22Rv1 (cell line): ENCODE data around the gene DNAJC9.

ENCODE experiments used
- H3K27ac ChIP-seq: fragments of 450-650 bp; 2 replicates; pipeline ENCODE4 v1.5.1; 2017
- ZFX ChIP-seq: fragments of 450-650 bp; IDR thresholded peaks from 2 replicates; pipeline ENCODE4 v1.6.1; 2017; ENCODE audit warnings: antibody characterized with exemption, borderline replicate concordance
- TF ChIP-seq, protein P1 (sequence below): fragments of 450-650 bp; IDR thresholded peaks from 2 replicates; pipeline ENCODE4 v1.5.1; 2017; ENCODE audit warnings: mild to moderate bottlenecking

DNAJC9 gene

DNA sequence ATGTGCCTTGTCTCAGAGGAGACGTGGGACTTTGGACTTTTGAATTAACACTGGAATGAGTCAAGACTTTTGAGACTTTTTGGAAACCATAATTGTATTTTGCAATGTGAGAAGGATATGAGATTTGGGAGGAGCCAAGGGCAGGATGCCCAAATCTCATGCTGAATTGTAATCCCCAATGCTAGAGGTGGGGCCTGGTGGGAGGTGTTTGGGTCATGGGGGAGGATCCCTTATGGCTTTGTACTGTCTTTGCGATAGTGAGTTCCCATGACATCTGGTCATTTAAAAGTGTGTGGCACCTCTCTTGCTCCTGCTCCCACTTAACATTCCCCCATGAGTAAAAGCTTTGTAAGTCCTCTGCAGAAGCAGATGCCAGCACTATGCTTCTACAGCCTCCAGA is 39.2 kb downstream of the DNAJC9 start:
- peak overlapping the region; percentile 64 for H3K27ac ChIP-seq
- TF ChIP-seq ZFX: no peak
- TF ChIP-seq, protein P1, sequence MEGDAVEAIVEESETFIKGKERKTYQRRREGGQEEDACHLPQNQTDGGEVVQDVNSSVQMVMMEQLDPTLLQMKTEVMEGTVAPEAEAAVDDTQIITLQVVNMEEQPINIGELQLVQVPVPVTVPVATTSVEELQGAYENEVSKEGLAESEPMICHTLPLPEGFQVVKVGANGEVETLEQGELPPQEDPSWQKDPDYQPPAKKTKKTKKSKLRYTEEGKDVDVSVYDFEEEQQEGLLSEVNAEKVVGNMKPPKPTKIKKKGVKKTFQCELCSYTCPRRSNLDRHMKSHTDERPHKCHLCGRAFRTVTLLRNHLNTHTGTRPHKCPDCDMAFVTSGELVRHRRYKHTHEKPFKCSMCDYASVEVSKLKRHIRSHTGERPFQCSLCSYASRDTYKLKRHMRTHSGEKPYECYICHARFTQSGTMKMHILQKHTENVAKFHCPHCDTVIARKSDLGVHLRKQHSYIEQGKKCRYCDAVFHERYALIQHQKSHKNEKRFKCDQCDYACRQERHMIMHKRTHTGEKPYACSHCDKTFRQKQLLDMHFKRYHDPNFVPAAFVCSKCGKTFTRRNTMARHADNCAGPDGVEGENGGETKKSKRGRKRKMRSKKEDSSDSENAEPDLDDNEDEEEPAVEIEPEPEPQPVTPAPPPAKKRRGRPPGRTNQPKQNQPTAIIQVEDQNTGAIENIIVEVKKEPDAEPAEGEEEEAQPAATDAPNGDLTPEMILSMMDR: no peak

DNA sequence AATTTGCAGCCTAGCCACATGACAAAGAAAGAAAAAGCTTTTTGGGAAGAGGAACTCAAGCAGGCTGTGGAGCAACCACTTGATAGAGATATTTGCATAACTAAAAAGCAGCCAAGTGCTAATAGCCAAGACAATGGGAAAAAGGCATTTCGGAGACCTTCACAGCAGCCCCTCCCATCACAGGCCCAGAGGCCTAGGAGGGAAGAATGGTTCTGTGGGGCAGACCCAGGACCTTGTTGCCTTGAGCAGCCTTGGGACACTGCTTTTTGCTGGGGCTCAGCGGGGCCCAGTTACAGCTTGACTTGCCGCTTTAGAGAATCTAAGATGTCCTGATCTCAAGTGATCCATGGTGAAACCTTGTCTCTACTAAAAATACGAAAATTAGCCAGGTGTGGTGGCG is 40.7 kb downstream of the DNAJC9 start:
- H3K27ac ChIP-seq: no peak overlapping the region
- TF ChIP-seq ZFX: no peak
- TF ChIP-seq, protein P1: no peak

DNA sequence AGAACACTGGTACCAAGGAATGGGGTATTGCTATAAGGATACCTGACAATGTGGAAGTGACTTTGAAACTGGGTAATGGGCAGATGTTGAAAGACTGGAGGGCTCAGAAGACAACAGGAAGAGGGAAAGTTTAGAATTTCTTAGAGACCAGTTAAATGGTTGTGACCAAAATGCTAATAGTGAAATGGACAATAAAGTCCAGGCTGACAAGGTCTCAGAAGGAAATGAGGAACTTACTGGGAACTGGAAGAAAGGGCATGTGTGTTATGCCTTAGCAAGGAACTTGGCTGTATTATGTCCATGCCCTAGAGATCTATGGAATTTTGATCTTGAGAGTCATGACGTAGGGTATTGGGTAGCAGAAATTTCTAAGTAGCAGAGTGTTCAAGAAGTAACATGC is 41.2 kb downstream of the DNAJC9 start:
- H3K27ac ChIP-seq: no peak overlapping the region
- TF ChIP-seq, protein P1: no peak
- TF ChIP-seq ZFX: no peak

DNA sequence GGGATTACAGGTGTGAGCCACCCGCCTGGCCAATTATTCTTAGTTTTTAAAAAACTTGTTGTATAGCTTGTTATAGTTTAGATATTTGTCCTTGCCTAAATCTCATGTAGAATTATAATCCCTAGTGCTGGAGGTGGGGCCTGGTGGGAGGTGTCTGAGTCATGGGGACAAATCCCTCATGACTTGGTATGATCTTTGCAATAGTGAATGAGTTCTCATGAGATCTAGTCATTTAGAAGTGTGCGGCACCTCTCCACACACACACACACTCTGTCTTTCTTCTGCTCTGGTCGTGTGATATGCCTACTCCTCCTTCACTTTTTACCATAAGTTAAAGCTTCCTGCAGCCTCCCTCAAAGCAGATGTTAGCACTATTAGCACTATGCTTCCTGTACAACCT is 42.0 kb downstream of the DNAJC9 start:
- TF ChIP-seq ZFX: no peak
- TF ChIP-seq, protein P1: no peak
- no peak overlapping the region for H3K27ac ChIP-seq
